Pancreas (tissue), 10 donors: ENCODE data around the gene HOMER2. TPM values are rescaled to one million over a fixed set of nuclear protein-coding genes. Genes with fewer than 3 reads are reported as not detected.

Experiments
- ATAC-seq, 4 donors: fragments of 200-7000 bp; cut with Tn5 transposase; one replicate each; pipeline versions ENCODE4 v1.8.0 to v1.9.1; 2020; ENCODE audit warnings: mild to moderate bottlenecking in 4 of 4, moderate library complexity in 4 of 4
- DNase-seq, 6 donors: peaks; one replicate each; pipeline ENCODE4 v3.0.0-alpha.2; 2020
- FAIRE-seq: peaks from 2 replicates; lab custom pipeline; 2012; peaks lifted over from hg19 to GRCh38; lab: Jason Lieb, UNC
- H3K27ac ChIP-seq, 4 donors: fragments of 200-600 bp; sonication (generic); 1 replicate in 3 of 4; 2 replicates in 1 of 4; pipeline versions ENCODE4 v1.5.0 to v1.8.0; 2020
- H3K27me3 ChIP-seq, 4 donors: fragments of 200-600 bp; one replicate each; pipeline ENCODE4 v1.8.0; 2021
- H3K36me3 ChIP-seq, 3 donors: fragments of 200-600 bp; sonication (generic) in 1 of 3; one replicate each; pipeline versions ENCODE4 v1.5.0 to v1.8.0; 2020 to 2021
- H3K4me1 ChIP-seq, 3 donors: fragments of 200-600 bp; one replicate each; pipeline ENCODE4 v1.8.0; 2021
- H3K4me3 ChIP-seq, 4 donors: fragments of 200-600 bp; sonication (generic) in 2 of 4; one replicate each; pipeline versions ENCODE4 v1.5.0 to v1.8.0; 2020 to 2021
- H3K9me3 ChIP-seq, 4 donors: fragments of 200-600 bp; one replicate each; pipeline ENCODE4 v1.8.0; 2021
- CTCF ChIP-seq, 4 donors: fragments of 200-600 bp; sonication (generic) in 3 of 4; IDR thresholded peaks; one replicate each; pipeline versions ENCODE4 v1.5.0 to v1.8.0; 2021; ENCODE audit warnings: antibody characterized with exemption in 4 of 4
- WGBS, 2 donors: extraction: QIAGEN DNeasy Blood & Tissue Kit; methylation state at CpG; one replicate each; pipeline ENCODE4 v1.1.7; 2013; 5-methylcytosine and 5-hydroxymethylcytosine counted together
- intact Hi-C, 3 donors: fragments of 100-400 bp; cut with DNase I; formaldehyde crosslinking; loops; one replicate each; pipeline versions ENCODE4 v1.11.1 to v1.14.2; 2022
- polyA plus RNA-seq, 2 donors: library from polyadenylated mRNA; stranded (reverse); fragments of 200-250 nt; gene quantifications; one replicate each; pipeline ENCODE4 v1.2.3, GENCODE V29; 2013
- total RNA-seq, 6 donors: library from RNA; stranded (reverse); fragmentation: NEBNext Ultra II Directional in 4 of 6; extraction: Animal tissue kit (Norgen Biotek cat#: 25700) in 4 of 6; gene quantifications; one replicate each; pipeline versions ENCODE4 v1.2.1 to v1.2.4, GENCODE V29; 2021 to 2023
- donor health status: healthy with polysubstance abuse.
- donor health status: DM: no; HTN: no; CAD: no; lungs with moderate emphysema.
- donor health status: DM: no; HTN: no; CAD: no.
- donor health status: control.
- donor health status: control.
- donor health status: Bipolar disorder and iron deficiency.
- donor health status: DM: yes; HTN: yes; CAD: no.
- donor health status: DM: no; HTN: no; CAD: no.
- donor health status: DM: no; HTN: no; CAD: no.
- donor health status: DM: yes; HTN: yes; CAD: no.

Gene HOMER2
- total and polyA plus RNA-seq, 8 donors: 76.8 to 180 (median 139) TPM

GRCh38 chr15:82851306-82851850 is 101.1 kb downstream of the HOMER2 start:
- intact Hi-C loops: loop anchor here in 2 of 3 donors (5.0 to 10.0 kb wide), 2 partner anchors 113 to 151 kb away; no protein-coding TSS in a partner anchor
- peak in 3 of 6 donors; percentile 1 to 8 (median 2) for DNase-seq
- peaks cover 8 to 19% (median 9%) of the 10 kb centered on the region in 3 donors for H3K4me1 ChIP-seq
- no peak overlapping the region for H3K4me3 ChIP-seq
- ATAC-seq: no peak
- FAIRE-seq: no peak
- H3K27me3 ChIP-seq: no peaks in the 10 kb centered on the region
- WGBS, 2 donors: 81 to 90% methylated on average over 14 of the region's 14 CpGs
- no peak for TF ChIP-seq CTCF (IDR thresholded peaks at IDR 0.05)
- no peaks in the 10 kb centered on the region for H3K9me3 ChIP-seq
- no peak overlapping the region for H3K27ac ChIP-seq
- peaks cover 2 to 61% (median 40%) of the 10 kb centered on the region in 3 donors for H3K36me3 ChIP-seq

GRCh38 chr15:82850731-82851130 is 101.8 kb downstream of the HOMER2 start:
- DNase-seq (peak in 3 of 6 donors; percentile 9 to 14 (median 11)), ATAC-seq (no peak), FAIRE-seq (no peak)
- H3K36me3 ChIP-seq: peaks cover 2 to 59% (median 40%) of the 10 kb centered on the region in 3 donors
- H3K27ac ChIP-seq: peak overlapping the region in 1 of 4 donors; percentile 59
- no peaks in the 10 kb centered on the region for H3K27me3 ChIP-seq
- intact Hi-C loops: loop anchor here in 2 of 3 donors (5.0 to 10.0 kb wide), 2 partner anchors 114 to 152 kb away; no protein-coding TSS in a partner anchor
- H3K9me3 ChIP-seq: no peaks in the 10 kb centered on the region
- no peak for TF ChIP-seq CTCF (IDR thresholded peaks at IDR 0.05)
- WGBS, 2 donors: 61 to 65% methylated on average over 7 of the region's 7 CpGs
- peaks cover 8 to 12% (median 9%) of the 10 kb centered on the region in 3 donors for H3K4me1 ChIP-seq
- H3K4me3 ChIP-seq: no peak overlapping the region

- TF ChIP-seq CTCF (IDR thresholded peaks at IDR 0.05): peak; percentile 60 to 79 (median 67)
- DNase-seq (peak; percentile 75 to 86 (median 78)), ATAC-seq (peak; percentile 80 to 93 (median 90)), FAIRE-seq (no peak)
- WGBS, 2 donors: 15 to 17% methylated on average over 23 of the region's 23 CpGs
- Histone ChIP-seq H3K27me3 (no peaks in the 10 kb centered on the region), H3K27ac (peak overlapping the region in 3 of 4 donors; percentile 17 to 66 (median 59)), H3K36me3 (peaks cover 2 to 64% (median 39%) of the 10 kb centered on the region in 3 donors), H3K4me3 (no peak overlapping the region), H3K9me3 (no peaks in the 10 kb centered on the region), H3K4me1 (peaks cover 8 to 12% (median 9%) of the 10 kb centered on the region in 3 donors)
- intact Hi-C loops: loop anchor here in 2 of 3 donors (5.0 to 10.0 kb wide), 2 partner anchors 115 to 152 kb away; no protein-coding TSS in a partner anchor
These were observed 102.7 kb downstream of the HOMER2 start for GRCh38 chr15:82849556-82850512.

GRCh38 chr15:82848241-82848993 is 104.1 kb downstream of the HOMER2 start:
- WGBS, 2 donors: 61 to 64% methylated on average over 9 of the region's 9 CpGs
- Histone ChIP-seq H3K27ac (no peak overlapping the region), H3K27me3 (no peaks in the 10 kb centered on the region), H3K4me1 (peaks cover 8 to 12% (median 9%) of the 10 kb centered on the region in 3 donors), H3K9me3 (no peaks in the 10 kb centered on the region), H3K36me3 (peaks cover 2 to 66% (median 32%) of the 10 kb centered on the region in 3 donors), H3K4me3 (no peak overlapping the region)
- no peak for ATAC-seq
- no peak for TF ChIP-seq CTCF (IDR thresholded peaks at IDR 0.05)
- intact Hi-C loops: no loop called here
- DNase-seq: peak in 2 of 6 donors; percentile 8 to 24
- FAIRE-seq: no peak
